ENCODE results near the gene COMMD6. TPM values are rescaled to one million over a fixed set of nuclear protein-coding genes. Genes with fewer than 3 reads are reported as not detected.
A peak's percentile ranks its signal among the peaks of the same experiment; 100 is the strongest.

COMMD6 gene
- total RNA-seq: 100 to 1,000 TPM; 111 to 149 (median 118) TPM
- total RNA-seq (2013): 332 TPM

- no peaks in the 10 kb centered on the region for H3K36me3 Mint-ChIP-seq
- under 1% methylated on average over 47 of the region's 51 CpGs for whole genome bisulfite sequencing (ENCODE audit: insufficient coverage)
- H3K4me1 ChIP-seq (ENCODE audit: control insufficient read depth, insufficient read depth, low read length): peaks cover 9% of the 10 kb centered on the region
Observed at GRCh38 chr13:75537401-75538365, at the start of gene COMMD6. Gene COMMD6 (minus strand): TSS chr13:75537841. CDS start chr13:75537805, 36 bp downstream.

DNA sequence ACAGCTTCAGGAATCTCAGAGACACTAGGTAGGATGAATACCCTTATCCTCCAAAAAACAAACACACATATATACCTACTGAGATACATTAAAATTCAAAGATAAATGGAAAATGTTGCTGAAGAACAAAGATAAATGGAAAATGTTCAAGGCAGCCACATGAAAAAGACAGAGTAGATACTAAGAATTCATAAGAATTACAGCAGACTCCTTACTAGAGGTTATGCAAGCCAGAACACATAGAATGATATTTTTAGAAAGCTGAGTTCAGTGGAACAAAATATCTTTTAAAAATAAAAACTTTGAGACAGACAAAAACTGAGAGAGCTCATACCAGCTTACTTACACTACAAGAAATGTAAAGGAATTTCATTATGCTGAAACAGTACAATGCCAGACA, 47.5 kb upstream of the COMMD6 start:
- H3K27me3 Mint-ChIP-seq (ENCODE audit: low read depth in 2 of 2): no peaks in the 10 kb centered on the region
- H3K9me3 Mint-ChIP-seq: peaks cover 0 to 3% of the 10 kb centered on the region in 2 donors
- Histone ChIP-seq H3K9me3 (ENCODE audit: control insufficient read depth, insufficient read depth, low read length) (no peaks in the 10 kb centered on the region), H3K36me3 (ENCODE audit: control insufficient read depth, insufficient read depth, low read length) (peaks cover 6% of the 10 kb centered on the region), H3K4me1 (ENCODE audit: control insufficient read depth, insufficient read depth, low read length) (no peaks in the 10 kb centered on the region), H3K4me3 (ENCODE audit: low read length) (no peak overlapping the region), H3K27ac (ENCODE audit: low read length) (no peak overlapping the region), H3K27me3 (ENCODE audit: control insufficient read depth, insufficient read depth, low read length) (no peaks in the 10 kb centered on the region)
- intact Hi-C loops (cut with micrococcal nuclease): no loop called here
- H3K4me1 Mint-ChIP-seq: peaks cover 0 to 4% of the 10 kb centered on the region in 2 donors
- H3K27ac Mint-ChIP-seq: no peak overlapping the region
- no peak for DNase-seq
- H3K4me3 Mint-ChIP-seq: no peak overlapping the region
- TF ChIP-seq CTCF (IDR thresholded peaks at IDR 0.05): no peak
- no peak for ATAC-seq
- peaks cover 21% of the 10 kb centered on the region for H3K36me3 Mint-ChIP-seq

More at GRCh38 chr13:75537401-75538365, at the start of gene COMMD6:
- peaks cover 13% of the 10 kb centered on the region for H3K36me3 ChIP-seq (ENCODE audit: control insufficient read depth, insufficient read depth, low read length)
- Mint-ChIP-seq H3K4me1 (peaks cover 42 to 43% of the 10 kb centered on the region in 2 donors), H3K4me3 (peak within 1 kb of the TSS; percentile 100), H3K27me3 (ENCODE audit: low read depth in 2 of 2) (peaks cover 0 to 2% of the 10 kb centered on the region in 2 donors), H3K27ac (peak within 1 kb of the TSS; percentile 90 to 99), H3K9me3 (no peaks in the 10 kb centered on the region)
- no peaks in the 10 kb centered on the region for H3K27me3 ChIP-seq (ENCODE audit: control insufficient read depth, insufficient read depth, low read length)
- peak within 1 kb of the TSS; percentile 48 for H3K27ac ChIP-seq (ENCODE audit: low read length)
- H3K4me3 ChIP-seq (ENCODE audit: low read length): peak within 1 kb of the TSS; percentile 90
- DNase-seq: peak; percentile 68 to 84
- ATAC-seq: peak; percentile 94 to 95 (median 94)
- intact Hi-C loops (cut with micrococcal nuclease): loop anchor here (1.0 to 5.0 kb wide), 2 partner anchors 12 to 170 kb away; partner anchors contain the start of gene UCHL3
- peak; percentile 30 for TF ChIP-seq CTCF (IDR thresholded peaks at IDR 0.05)
- no peaks in the 10 kb centered on the region for H3K9me3 ChIP-seq (ENCODE audit: control insufficient read depth, insufficient read depth, low read length)

- Mint-ChIP-seq H3K4me1 (peaks cover 0 to 4% of the 10 kb centered on the region in 2 donors), H3K36me3 (peaks cover 16% of the 10 kb centered on the region), H3K9me3 (peaks cover 0 to 3% of the 10 kb centered on the region in 2 donors), H3K4me3 (no peak overlapping the region), H3K27ac (no peak overlapping the region), H3K27me3 (ENCODE audit: low read depth in 2 of 2) (no peaks in the 10 kb centered on the region)
- no peak for ATAC-seq
- Histone ChIP-seq H3K27me3 (ENCODE audit: control insufficient read depth, insufficient read depth, low read length) (no peaks in the 10 kb centered on the region), H3K9me3 (ENCODE audit: control insufficient read depth, insufficient read depth, low read length) (no peaks in the 10 kb centered on the region), H3K27ac (ENCODE audit: low read length) (no peak overlapping the region), H3K36me3 (ENCODE audit: control insufficient read depth, insufficient read depth, low read length) (peaks cover 3% of the 10 kb centered on the region), H3K4me3 (ENCODE audit: low read length) (no peak overlapping the region), H3K4me1 (ENCODE audit: control insufficient read depth, insufficient read depth, low read length) (no peaks in the 10 kb centered on the region)
- intact Hi-C loops (cut with micrococcal nuclease): no loop called here
- DNase-seq: no peak
- TF ChIP-seq CTCF (IDR thresholded peaks at IDR 0.05): no peak
Observed at GRCh38 chr13:75583091-75583490, 45.5 kb upstream of the COMMD6 start.
